Measurements from ENCODE around the gene IGSF9.

IGSF9 gene

GRCh38 chr1:159944623-159945455, 574 bp downstream of the IGSF9 start:
- no peaks in the 10 kb centered on the region for H3K36me3 ChIP-seq (replicated peaks; ENCODE audit: insufficient read depth, low read length)
- H3K9me2 ChIP-seq (replicated peaks; ENCODE audit: insufficient read depth, low read length): no peaks in the 10 kb centered on the region
- TF ChIP-seq CTCF (IDR thresholded peaks at IDR 0.05; ENCODE audit: low read length): no peak
- TF ChIP-seq EZH2phosphoT487 (IDR thresholded peaks at IDR 0.05; ENCODE audit: low read length): no peak
- TF ChIP-seq EZH2 (optimal IDR thresholded peaks at IDR 0.05; ENCODE audit: low read depth, low read length): no peak
- 0 out of 2 replicates have a peak, but pooled peaks cover 2% of the 10 kb centered on the region for H3F3A ChIP-seq (ENCODE audit: insufficient read depth, low read length)
- no peak for DNase-seq
- no peaks in the 10 kb centered on the region for H3K9me3 ChIP-seq (replicated peaks; ENCODE audit: insufficient read depth, low read length)
- H3K4me1 ChIP-seq (ENCODE audit: low read length): no peaks in the 10 kb centered on the region
- peak overlapping the region; percentile 92 for H3K4me2 ChIP-seq (ENCODE audit: low read depth, low read length)
- H3K27me3 ChIP-seq (replicated peaks; ENCODE audit: insufficient read depth, low read length): peaks cover 43% of the 10 kb centered on the region
- H3K27ac ChIP-seq (ENCODE audit: low read length): no peak overlapping the region
- no peak overlapping the region for H3K9ac ChIP-seq (ENCODE audit: low read length)
- H3K4me3 ChIP-seq (ENCODE audit: low read length): peak overlapping the region; percentile 59
- no peaks in the 10 kb centered on the region for H3K79me2 ChIP-seq (ENCODE audit: low read length)
- no peaks in the 10 kb centered on the region for H4K20me1 ChIP-seq (ENCODE audit: insufficient read depth, low read length)
- peak overlapping the region; percentile 80; the same call in 1 of the 2 replicates for H2AFZ ChIP-seq (ENCODE audit: low read length)

GRCh38 chr1:159943908-159944622, 1.3 kb downstream of the IGSF9 start:
- no peak for DNase-seq
- no peak for TF ChIP-seq EZH2phosphoT487 (IDR thresholded peaks at IDR 0.05; ENCODE audit: low read length)
- no peak for TF ChIP-seq CTCF (IDR thresholded peaks at IDR 0.05; ENCODE audit: low read length)
- no peak for TF ChIP-seq EZH2 (optimal IDR thresholded peaks at IDR 0.05; ENCODE audit: low read depth, low read length)
- H4K20me1 ChIP-seq (ENCODE audit: insufficient read depth, low read length): no peaks in the 10 kb centered on the region
- H2AFZ ChIP-seq (ENCODE audit: low read length): no peak overlapping the region
- H3K4me2 ChIP-seq (ENCODE audit: low read depth, low read length): no peak overlapping the region
- no peaks in the 10 kb centered on the region for H3K9me3 ChIP-seq (replicated peaks; ENCODE audit: insufficient read depth, low read length)
- H3K9me2 ChIP-seq (replicated peaks; ENCODE audit: insufficient read depth, low read length): no peaks in the 10 kb centered on the region
- H3K4me3 ChIP-seq (ENCODE audit: low read length): no peak overlapping the region
- no peak overlapping the region for H3K9ac ChIP-seq (ENCODE audit: low read length)
- H3K36me3 ChIP-seq (replicated peaks; ENCODE audit: insufficient read depth, low read length): no peaks in the 10 kb centered on the region
- no peaks in the 10 kb centered on the region for H3K79me2 ChIP-seq (ENCODE audit: low read length)
- H3K4me1 ChIP-seq (ENCODE audit: low read length): no peaks in the 10 kb centered on the region
- 0 out of 2 replicates have a peak, but pooled peaks cover 2% of the 10 kb centered on the region for H3F3A ChIP-seq (ENCODE audit: insufficient read depth, low read length)
- H3K27me3 ChIP-seq (replicated peaks; ENCODE audit: insufficient read depth, low read length): peaks cover 43% of the 10 kb centered on the region
- H3K27ac ChIP-seq (ENCODE audit: low read length): no peak overlapping the region

- DNase-seq: no peak
- H3F3A ChIP-seq (ENCODE audit: insufficient read depth, low read length): 0 out of 2 replicates have a peak, but pooled peaks cover 2% of the 10 kb centered on the region
- H3K27ac ChIP-seq (ENCODE audit: low read length): no peak overlapping the region
- no peaks in the 10 kb centered on the region for H3K9me2 ChIP-seq (replicated peaks; ENCODE audit: insufficient read depth, low read length)
- no peaks in the 10 kb centered on the region for H3K79me2 ChIP-seq (ENCODE audit: low read length)
- 0 out of 2 replicates have a peak, but pooled peaks cover 3% of the 10 kb centered on the region for H3K4me1 ChIP-seq (ENCODE audit: low read length)
- no peak overlapping the region for H3K9ac ChIP-seq (ENCODE audit: low read length)
- H3K4me3 ChIP-seq (ENCODE audit: low read length): no peak overlapping the region
- H3K36me3 ChIP-seq (replicated peaks; ENCODE audit: insufficient read depth, low read length): no peaks in the 10 kb centered on the region
- H3K27me3 ChIP-seq (replicated peaks; ENCODE audit: insufficient read depth, low read length): peaks cover 43% of the 10 kb centered on the region
- no peaks in the 10 kb centered on the region for H4K20me1 ChIP-seq (ENCODE audit: insufficient read depth, low read length)
- TF ChIP-seq EZH2 (optimal IDR thresholded peaks at IDR 0.05; ENCODE audit: low read depth, low read length) (no peak), EZH2phosphoT487 (IDR thresholded peaks at IDR 0.05; ENCODE audit: low read length) (no peak)
- H3K9me3 ChIP-seq (replicated peaks; ENCODE audit: insufficient read depth, low read length): no peaks in the 10 kb centered on the region
- no peak overlapping the region for H2AFZ ChIP-seq (ENCODE audit: low read length)
- no peak overlapping the region for H3K4me2 ChIP-seq (ENCODE audit: low read depth, low read length)
Measured at GRCh38 chr1:159943278-159943640, 2.2 kb downstream of the IGSF9 start.

Data from MM.1S (cell line).